Inflammatory macrophage (primary cell): ENCODE measurements around the gene FRMD4A.
A peak's percentile ranks its signal among the peaks of the same experiment; 100 is the strongest.
"Not testable (repeated sequence)": the region's sequence is repeated elsewhere in the genome, so short reads cannot be mapped to it uniquely, and the experiment has no call there.

ENCODE experiments used
- DNase-seq, 2 donors: peaks; one replicate each; pipeline ENCODE4 v3.0.0-alpha.2; 2020 to 2022

FRMD4A gene

GRCh38 chr10:13808556-13809391 is 522.0 kb downstream of the FRMD4A start:
- DNase-seq = no peak

- DNase-seq = no peak
These were observed 524.3 kb downstream of the FRMD4A start for GRCh38 chr10:13806419-13806818.

GRCh38 chr10:13803566-13804554 is 526.9 kb downstream of the FRMD4A start:
- no peak for DNase-seq

GRCh38 chr10:13801907-13802288 is 528.8 kb downstream of the FRMD4A start:
- no peak for DNase-seq

- DNase-seq = no peak
These were observed 529.4 kb downstream of the FRMD4A start for GRCh38 chr10:13801156-13801906.

- no peak for DNase-seq
These were observed 533.6 kb downstream of the FRMD4A start for GRCh38 chr10:13797164-13797563.

GRCh38 chr10:13795653-13796555 is 534.8 kb downstream of the FRMD4A start:
- DNase-seq = no peak

GRCh38 chr10:13794992-13795612 is 535.6 kb downstream of the FRMD4A start:
- no peak for DNase-seq

GRCh38 chr10:13792006-13792405 is 538.7 kb downstream of the FRMD4A start:
- DNase-seq = no peak

- no peak for DNase-seq
These were observed 539.2 kb downstream of the FRMD4A start for GRCh38 chr10:13791483-13791882.

- DNase-seq = no peak
These were observed 540.5 kb downstream of the FRMD4A start for GRCh38 chr10:13790196-13790595.

GRCh38 chr10:13789448-13789829 is 541.3 kb downstream of the FRMD4A start:
- no peak for DNase-seq

- DNase-seq = no peak
These were observed 541.8 kb downstream of the FRMD4A start for GRCh38 chr10:13788711-13789447.

- no peak for DNase-seq
These were observed 542.5 kb downstream of the FRMD4A start for GRCh38 chr10:13788320-13788600.

GRCh38 chr10:13787015-13787421 is 543.7 kb downstream of the FRMD4A start:
- peak in 1 of 2 donors; percentile 4 for DNase-seq

- DNase-seq = peak; percentile 27 to 34
These were observed 546.7 kb downstream of the FRMD4A start for GRCh38 chr10:13784067-13784466.

GRCh38 chr10:13779748-13780147 is 551.0 kb downstream of the FRMD4A start:
- no peak for DNase-seq

- DNase-seq = not testable (repeated sequence)
These were observed 552.1 kb downstream of the FRMD4A start for GRCh38 chr10:13778693-13778960.

- peak; percentile 72 to 79 for DNase-seq
These were observed 553.8 kb downstream of the FRMD4A start for GRCh38 chr10:13776861-13777311.
